CD1c-positive myeloid dendritic cell (primary cell): Measurements from ENCODE around the gene ASPN.

ENCODE experiments used
- DNase-seq: peaks from one replicate; pipeline ENCODE4 v3.0.0-alpha.2; 2016; ENCODE audit errors: extremely low spot score

Gene ASPN

DNA sequence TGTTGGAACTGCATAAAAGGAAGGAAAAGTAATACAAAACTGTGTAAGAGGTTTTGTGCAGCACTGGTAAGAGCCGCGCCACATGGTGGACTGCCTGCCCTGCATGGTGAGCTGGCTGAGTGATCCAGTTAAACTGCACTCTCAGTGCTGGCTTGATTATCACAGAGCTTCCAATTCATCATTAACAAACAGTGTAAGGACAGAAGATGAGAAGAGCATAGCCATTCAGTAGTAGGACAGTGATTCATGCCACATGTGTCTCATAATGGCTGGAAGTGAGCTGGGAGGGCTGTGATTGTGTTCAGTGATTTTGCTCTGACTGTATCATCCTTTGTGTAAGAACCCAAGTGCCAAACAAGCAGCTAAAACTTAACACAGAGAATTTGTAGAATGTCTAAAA lies 14.1 kb downstream of the ASPN start:
- DNase-seq = no peak

DNA sequence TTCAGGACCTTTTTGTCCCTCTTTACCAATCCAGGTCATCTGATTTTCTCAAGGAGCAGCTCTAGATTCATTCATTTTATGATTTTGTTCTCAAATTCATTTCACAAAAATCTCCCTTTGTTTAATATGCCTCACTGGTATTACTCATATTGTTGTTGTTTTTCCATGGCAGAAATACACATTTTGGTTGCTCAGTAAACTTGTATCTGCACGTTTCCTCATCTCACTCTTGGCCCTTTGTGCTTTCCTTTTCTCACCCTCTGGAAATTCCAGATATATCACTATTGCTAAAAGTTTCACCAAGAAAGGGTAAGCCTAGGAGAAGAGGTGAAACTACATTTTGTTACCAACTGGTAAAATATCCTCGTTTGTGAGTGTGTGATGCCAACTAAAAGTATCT lies 14.8 kb downstream of the ASPN start:
- DNase-seq = no peak

DNA sequence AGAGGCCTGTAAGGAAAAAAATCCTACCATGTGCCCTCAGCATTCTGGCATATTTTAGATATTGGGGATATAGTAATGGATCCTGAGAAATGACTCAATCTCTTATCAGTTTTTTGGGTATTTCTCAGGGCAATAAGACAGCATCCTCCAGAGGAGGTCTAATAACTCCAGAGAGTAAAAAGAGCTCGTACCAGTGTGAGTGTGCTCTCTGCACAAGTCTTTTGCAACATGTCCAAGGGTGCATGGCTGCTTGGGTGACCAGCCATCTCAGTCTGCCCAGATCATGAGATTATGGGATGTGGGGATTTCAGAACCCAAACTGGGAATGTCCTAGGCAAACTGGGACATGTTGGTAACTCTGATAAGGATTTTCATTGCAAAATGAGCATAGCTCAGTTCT lies 15.3 kb downstream of the ASPN start:
- DNase-seq = no peak

DNA sequence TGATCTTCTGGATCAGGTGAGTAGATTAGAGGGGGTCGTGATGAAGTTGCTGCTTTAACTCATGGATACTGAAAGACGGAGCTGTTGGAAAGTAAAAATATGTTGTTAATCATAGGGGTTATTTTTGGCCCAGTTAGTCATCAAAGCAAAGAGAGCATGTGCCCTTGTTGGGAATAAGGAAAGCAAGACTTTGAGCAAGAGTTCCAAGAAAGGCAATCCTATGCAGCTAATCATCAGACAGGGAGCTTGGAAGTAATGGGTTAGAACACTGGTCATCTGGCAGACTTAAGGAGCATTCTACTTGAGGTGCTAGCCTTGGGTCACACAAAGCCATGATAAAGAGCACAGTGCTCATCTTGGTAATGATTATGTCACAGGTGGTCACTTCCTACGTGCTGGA lies 18.3 kb downstream of the ASPN start:
- no peak for DNase-seq

DNA sequence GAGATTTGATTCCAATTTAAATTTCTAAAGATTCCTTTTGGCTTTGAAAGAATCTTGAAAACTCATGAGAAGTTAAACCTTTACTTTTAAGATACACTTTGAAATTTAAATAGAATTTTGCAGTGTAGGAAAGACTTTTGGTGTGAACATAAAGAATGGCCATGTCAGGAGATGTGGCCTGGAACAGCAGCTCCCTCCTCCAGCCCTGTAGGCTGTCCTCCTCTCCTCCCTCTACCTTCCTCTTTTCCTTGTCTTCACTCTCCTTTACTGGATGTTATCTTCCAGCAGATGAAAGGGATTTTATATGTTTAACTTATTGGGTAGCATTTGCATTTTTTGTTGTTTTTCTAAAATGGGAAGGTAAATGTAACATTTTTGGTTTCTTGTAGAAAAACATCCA lies 18.9 kb downstream of the ASPN start:
- no peak for DNase-seq

DNA sequence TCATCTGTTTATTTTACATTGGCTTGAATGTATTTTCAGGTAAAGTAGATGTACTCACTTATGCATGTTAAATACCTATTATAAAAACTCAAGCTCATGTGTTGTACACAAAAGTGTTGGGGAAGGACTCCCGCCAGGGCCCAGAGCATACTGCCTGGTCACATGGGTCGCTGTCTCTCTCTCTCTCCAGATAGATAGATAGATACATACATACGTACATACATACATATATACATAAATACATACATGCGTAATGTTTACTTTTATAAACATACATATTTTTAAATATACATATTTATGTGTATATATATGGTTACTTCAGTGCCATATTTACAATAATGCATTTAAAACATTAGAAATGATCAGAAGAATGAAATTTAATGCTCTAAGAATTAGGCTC lies 24.7 kb downstream of the ASPN start:
- DNase-seq = no peak

DNA sequence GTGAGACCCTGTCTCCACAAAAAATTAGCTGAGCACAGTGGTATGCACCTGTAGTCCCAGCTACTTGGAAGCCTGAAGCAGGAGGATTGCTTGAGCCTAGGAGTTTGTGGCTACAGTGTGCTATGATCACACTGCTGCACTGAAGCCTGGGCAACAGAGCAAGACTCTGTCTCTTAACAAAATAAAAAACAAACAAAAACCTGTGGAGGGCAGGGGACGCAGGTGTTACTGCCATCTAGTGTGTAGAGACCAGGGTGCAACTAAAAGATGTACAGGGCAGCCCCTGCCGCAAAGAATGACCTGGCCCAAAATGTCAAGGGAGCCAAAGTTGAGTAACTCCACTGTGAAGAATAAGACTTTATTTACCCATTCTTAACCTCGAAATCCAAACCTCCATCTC lies 27.1 kb downstream of the ASPN start:
- DNase-seq = no peak

DNA sequence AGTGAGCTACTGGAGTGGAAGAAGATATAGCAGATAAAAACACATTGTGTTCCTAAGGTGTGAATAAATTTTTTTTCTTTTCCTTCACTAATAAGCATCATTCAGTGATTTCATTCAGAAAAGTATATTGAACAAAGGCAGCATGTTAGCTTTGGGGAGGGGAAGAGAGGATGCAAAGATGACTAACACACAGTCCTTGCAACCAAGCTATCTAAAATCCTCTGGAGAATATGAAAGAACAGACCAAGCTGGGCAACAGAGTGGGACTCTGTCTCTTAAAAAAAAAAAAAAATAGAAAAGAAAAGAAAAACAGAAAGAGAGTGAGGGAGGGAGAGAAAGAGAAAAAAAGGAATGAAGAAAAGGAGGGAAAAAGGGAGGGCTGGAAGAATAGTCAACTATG lies 35.8 kb downstream of the ASPN start:
- no peak for DNase-seq

DNA sequence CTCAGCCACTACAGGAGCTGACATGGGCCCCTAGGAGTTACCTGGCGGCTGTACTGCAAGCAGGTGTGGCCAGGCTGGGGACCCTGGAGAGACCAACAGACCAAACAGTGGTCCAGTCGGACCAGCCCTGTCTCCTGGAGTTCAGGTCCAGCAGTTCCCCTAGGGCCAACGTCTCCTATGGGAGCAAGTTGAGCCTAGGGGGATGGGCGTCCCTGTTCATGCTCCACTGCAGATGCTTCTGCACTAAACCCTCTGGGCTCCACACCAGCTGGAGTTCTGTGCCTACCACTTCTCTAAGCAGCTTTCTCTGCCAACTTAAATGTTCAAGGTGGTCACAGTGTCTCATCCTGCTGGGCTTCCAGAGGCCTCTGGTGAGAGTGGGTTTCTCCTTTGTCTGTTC lies 37.5 kb downstream of the ASPN start:
- DNase-seq = no peak

DNA sequence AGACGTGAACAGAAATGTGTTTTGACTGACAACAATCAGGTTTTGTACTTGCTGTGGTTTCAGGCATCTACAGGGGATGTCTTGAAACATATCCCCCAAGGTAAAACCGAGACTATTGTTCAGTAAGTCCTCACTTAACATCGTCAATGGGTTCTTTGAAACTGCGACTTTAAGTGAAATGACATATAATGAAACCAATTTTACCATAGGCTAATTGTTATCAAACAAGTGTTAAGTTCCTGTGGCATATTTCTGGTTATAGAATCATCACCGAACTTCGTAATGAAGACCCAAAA lies 41.6 kb downstream of the ASPN start:
- DNase-seq = no peak

DNA sequence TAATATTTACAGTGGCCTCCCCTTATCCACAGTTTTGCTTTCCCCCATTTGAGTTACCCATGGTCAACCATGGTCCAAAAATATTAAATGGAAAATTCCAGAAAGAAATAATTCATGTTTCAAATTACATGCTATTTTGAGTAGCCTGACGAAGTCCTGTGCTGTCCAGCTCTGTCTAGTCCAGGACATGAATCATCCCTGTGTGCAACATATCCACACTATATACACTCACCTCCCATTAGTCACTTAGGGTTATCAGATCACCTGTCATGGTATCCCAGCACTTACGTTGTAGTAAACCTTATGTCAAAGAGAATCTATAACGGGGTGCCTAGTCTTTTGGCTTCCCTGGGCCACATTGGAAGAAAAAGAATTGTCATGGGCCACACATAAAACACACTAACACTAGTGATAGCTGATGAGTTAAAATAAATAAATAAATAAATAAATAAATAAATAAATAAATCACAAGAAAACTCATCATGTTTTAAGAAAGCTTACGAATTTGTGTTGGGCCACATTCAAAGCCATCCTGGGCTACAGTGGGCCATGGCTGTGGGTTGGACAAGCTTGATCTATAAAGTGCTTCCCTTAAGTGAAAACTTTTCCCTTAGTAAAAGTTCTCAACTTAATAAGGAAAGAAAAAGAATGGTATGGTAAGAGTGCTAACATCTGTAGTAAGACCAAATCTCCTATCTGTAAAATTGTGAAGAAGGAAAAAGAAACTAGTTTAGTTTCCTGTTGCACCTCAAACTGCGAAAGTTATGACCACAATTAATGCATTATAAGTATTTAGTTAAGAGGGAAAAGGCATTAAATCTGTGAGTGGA lies 42.2 kb downstream of the ASPN start:
- no peak for DNase-seq

DNA sequence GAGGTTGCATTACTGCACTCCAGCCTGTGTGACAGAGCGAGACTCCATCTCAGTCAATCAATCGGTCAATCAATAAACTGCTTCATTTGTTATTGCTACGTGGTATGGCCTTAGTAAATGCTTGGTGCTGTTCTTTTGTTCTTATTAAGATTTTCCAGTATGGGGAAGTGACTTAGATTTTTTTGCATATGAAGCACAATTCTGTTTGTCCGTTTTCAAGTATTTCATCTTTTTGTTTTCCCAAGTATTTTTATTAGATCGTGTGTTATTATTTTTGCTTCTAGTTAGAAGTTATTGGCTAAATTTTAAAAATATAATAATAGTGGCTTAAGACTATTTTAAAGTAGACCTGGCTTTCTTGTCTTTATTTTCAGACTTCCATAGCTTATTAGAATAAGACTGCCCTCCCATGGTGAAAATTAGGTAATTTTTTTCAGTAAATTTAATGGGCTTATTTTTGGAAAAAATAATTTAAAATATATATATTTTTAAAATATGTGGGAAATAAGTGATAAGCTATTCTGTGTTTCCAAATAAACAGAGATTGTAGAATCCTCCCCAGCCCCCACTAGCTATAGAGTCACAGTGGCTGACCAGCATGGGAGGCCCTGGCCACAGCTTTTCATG lies 43.3 kb downstream of the ASPN start:
- DNase-seq = peak; percentile 28

DNA sequence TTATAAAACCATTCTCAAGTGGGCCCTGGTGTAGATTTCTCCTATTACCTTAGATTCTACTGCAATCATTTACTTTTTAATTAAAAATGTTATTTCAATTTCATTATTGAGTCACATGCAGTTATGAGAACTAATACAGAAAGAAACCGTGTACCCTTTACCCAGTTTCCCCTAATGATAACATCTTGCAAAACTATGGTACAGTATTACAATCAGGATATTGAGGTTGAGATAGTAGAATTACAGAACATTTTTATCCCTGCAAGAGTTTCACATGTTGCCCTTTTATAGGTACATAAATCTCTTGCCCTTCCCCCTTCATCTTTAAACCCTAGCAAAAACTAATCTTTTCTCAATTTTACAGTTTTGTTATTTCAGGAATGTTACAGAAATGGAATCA lies 47.0 kb downstream of the ASPN start:
- no peak for DNase-seq

DNA sequence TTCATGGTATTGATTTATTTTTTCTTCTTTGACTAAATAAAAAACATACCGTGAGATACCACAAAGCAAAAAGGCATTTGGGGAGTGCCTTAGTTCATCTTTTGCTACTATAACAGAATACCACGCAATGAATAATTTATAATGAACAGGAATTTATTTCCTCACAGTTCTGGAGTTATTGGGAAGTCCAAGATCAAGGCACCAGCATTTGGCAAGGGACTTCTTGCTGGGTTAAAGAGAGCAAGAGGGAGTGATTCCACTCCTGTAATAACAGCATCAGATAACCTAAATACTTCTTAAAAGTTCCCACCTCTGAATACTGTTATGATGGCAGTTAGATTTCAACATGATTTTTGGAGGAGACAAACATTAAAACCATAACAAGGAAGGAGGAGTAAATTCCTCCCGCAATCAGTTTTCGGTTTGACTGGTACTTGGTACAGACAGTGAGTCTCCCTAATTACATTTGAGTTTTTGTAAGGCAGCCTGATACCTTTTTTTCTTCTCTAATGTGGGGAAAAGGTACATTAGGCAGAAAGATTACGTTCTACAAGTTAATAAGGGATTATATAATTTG lies 49.2 kb downstream of the ASPN start:
- no peak for DNase-seq

DNA sequence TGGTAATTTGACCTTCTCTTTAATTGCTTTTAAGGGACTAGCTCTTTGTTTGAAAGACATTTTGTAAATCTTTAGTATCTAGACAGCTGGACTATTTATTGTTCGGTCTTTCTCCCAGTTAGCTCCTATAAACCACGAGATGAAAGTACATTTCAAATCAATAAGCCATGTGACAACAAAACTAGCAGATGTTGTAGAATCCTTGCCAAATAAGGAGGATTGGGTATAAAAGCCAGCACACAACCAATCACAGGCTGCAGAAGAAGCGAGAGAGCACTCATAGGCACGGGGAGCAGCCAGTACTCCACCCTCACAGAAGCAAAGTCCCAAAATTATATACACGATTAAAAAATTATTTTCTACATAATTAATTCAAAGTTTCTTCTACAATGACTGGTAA lies 50.0 kb downstream of the ASPN start:
- DNase-seq = no peak

DNA sequence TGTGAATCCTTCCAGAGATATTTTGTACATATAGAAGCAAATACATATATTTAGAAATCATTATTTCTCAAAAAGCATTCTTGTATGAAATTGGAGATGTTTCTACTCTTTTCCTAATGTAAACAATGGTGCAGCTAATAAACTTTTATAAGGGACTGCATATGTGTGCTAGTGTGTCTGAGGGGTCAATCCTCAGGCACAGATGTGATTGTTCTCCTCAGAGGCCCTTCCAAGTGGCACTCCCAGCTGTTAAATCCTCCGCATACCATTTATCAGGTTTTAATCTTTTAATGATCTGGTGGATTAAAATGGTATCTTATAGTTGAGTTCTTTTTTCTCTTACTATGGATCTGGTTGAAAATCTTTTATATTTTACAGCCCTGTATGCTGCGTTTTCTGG lies 52.5 kb downstream of the ASPN start:
- no peak for DNase-seq

DNA sequence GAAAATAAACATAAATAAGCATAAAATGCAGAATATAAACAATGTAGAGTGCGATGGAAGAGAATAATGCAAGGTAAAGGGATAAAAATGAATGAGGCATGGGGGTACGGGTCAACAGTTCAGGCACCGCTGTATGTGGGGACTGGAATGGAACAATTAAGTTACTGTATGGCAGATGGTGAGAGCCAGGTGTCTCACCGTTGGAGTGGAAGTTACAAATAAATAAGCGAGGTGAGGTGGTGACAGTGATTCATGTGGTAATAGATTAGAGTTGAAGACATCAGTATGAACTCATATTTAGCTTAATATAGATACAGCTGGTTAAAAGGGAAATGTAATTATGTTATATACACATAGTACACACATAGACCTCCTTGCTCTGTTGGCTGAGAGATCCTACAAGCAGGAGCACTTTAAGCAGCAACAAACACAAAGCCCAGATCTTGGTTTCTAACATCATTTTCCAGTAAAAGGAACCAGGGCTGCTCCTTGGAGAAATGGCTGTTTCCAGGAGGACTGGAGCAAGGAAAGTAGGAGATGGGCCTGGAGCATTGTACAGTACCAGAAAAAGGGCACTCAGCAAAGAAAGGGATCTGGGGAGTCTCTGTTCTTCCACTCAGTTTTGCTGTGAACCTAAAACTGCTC lies 55.7 kb downstream of the ASPN start:
- DNase-seq = no peak

DNA sequence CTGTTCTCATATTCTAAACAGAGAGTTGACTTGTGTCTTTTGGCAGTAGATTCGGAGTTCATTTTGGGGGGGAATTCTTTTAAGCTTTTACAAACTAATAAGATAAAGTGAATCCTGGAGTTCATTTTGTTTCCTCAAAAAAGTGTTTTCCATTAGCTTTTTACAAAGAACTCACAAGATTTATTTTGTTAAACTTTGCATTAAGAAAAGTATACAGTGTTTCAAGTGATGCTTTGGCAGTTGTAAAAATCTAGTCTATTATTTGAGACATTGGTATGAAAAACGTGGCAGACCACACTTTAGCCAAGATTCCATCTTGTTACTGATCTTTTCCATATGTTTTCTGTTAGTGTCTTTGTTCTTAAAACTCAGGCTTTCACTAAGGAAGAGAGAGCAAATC lies 56.8 kb downstream of the ASPN start:
- DNase-seq = no peak

DNA sequence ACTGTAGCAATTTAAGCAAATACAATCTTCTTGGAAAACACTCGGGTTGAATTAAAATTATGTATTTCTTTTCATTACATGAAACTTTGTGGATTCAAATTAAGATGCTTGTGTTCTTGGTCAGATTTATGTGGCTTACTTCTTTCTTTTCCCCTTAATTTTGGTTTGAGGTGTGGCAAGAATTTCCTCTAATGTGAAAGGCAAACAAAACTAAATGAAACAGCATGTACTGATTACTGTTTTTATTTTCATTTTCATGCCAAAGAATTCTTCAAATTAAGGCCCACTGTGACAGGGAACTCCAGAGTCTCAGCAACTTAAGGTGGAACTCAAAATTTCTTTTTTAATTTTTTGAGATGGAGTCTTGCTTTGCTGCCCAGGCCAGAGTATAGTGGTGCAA lies 58.0 kb downstream of the ASPN start, which contains the start of gene OMD:
Gene OMD (minus strand): TSS at position 132 of the 400 bp plus-strand sequence. CDS start 6,913 bp downstream, outside the sequence.
- no peak for DNase-seq

DNA sequence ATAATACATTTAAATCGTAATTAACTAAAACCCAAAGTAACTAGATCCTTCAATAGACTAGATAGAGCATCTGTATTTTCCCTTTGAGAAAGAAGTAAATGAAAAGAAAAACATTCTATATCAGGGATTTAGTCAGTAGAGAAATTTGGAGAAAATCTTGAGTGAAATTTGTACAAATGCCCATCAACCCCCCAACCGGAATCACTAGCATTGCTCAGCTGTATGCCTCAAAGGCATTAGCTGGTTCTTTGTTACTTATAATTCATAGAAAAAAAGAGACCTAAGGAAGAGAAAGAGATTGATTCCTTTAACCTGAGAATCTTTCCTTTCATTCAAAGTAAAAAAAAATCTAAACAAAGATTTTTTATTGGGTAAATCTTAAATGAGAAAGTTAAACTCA lies 58.7 kb downstream of the ASPN start:
- no peak for DNase-seq

DNA sequence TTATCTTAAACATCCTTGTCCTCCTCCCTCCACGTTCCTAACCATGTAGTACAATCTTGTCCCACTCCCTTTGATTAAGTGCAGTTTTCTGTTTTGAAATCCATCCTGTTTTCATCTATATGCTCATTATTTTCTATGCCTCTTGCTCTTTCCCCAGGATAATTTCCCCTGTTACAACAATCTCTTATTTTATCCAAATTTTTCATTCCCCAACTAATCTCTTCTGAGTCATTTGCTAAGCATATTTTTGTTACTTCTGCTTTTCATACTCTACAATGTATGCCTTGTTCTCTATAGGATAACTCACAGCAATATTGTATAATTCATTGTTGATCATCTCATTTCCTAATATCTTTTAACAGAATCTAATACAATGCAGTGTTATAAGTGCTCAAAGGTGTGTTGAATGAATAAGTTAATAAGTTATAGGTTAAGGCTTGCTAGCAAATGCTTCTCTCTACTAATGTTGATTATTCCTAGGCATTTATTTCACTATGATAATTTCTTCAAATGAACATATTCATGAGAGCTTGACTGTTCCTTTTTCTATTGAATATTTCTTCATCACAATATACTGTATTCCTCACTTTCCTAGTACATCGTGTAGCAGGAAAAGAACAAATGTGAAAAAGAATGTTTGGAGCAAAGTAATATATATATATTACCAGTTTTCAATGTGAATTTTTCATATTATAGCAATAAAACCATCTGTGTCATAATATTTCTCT lies 59.5 kb downstream of the ASPN start:
- DNase-seq = no peak

DNA sequence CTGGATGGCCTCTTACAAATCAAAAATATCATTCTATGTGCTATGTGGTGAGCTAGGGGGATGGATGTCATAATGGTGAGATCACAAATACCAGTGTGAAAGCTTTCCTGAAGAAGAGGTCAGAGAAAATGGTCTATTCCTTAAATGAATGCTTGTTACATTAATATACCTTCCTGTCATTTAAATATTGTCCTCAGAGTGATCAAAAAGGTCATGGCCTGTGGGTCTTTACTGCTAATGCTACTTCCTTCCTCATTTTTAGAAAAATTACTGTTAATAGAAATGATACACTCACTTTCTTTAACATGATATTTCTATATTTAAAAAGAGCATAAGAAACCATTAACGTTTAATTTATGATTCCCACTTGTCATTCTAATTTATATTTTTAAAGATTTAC lies 67.7 kb downstream of the ASPN start:
- DNase-seq = no peak
